DND-41 (cell line): ENCODE results near the gene MAP4.

Source experiments
- CTCF ChIP-seq: IDR thresholded peaks from 2 replicates; pipeline ENCODE4 v1.5.1; 2012; ENCODE audit warnings: borderline replicate concordance, low read length, moderate library complexity, mild to moderate bottlenecking; ENCODE audit not compliant: poor library complexity, severe bottlenecking; ENCODE audit errors: extremely low read depth
- EZH2 ChIP-seq: IDR thresholded peaks from 3 replicates; pipeline ENCODE4 v1.6.1; 2012; ENCODE audit warnings: borderline replicate concordance, low read depth, mild to moderate bottlenecking, moderate library complexity, low read length, inconsistent platforms; ENCODE audit not compliant: severe bottlenecking

- TF ChIP-seq CTCF = no peak
- no peak for TF ChIP-seq EZH2
Measured at GRCh38 chr3:47870156-47870555, 146.1 kb downstream of the MAP4 start.
